CD14-positive monocyte (primary cell): ENCODE results near the gene CPEB4. TPM values are rescaled to one million over a fixed set of nuclear protein-coding genes. Genes with fewer than 3 reads are reported as not detected.

Experiments used
- DNase-seq, 3 donors: peaks; one replicate each; pipeline ENCODE4 v3.0.0-alpha.2; 2011 to 2022
- H2AFZ ChIP-seq: 2 replicates; pipeline ENCODE4 v1.6.0; 2012; ENCODE audit warnings: mild to moderate bottlenecking, low read depth, low read length, inconsistent platforms; ENCODE audit not compliant: insufficient read depth, poor library complexity, severe bottlenecking
- H3K27ac ChIP-seq, 2 donors: 1 replicate in 1 of 2; 2 replicates in 1 of 2; pipeline ENCODE4 v1.5.1; 2012 to 2013; ENCODE audit warnings: low read length in 2 of 2, control low read depth in 1 of 2, inconsistent platforms in 1 of 2, low read depth in 1 of 2, mild to moderate bottlenecking in 1 of 2
- H3K27me3 ChIP-seq, 2 donors: one replicate each; pipeline versions ENCODE4 v1.6.0 to v1.6.1; 2011 to 2013; ENCODE audit warnings: low read length in 2 of 2; ENCODE audit not compliant: control insufficient read depth in 2 of 2, insufficient read depth in 2 of 2
- H3K36me3 ChIP-seq, 2 donors: replicated peaks in 1 of 2; 1 replicate in 1 of 2; 2 replicates in 1 of 2; pipeline versions ENCODE4 v1.5.1 to v1.6.1; 2012 to 2013; ENCODE audit warnings: low read length in 2 of 2, control low read depth in 1 of 2, inconsistent platforms in 1 of 2, mild to moderate bottlenecking in 1 of 2; ENCODE audit not compliant: insufficient read depth in 2 of 2, control insufficient read depth in 1 of 2
- H3K4me1 ChIP-seq, 2 donors: 1 replicate in 1 of 2; 2 replicates in 1 of 2; pipeline versions ENCODE4 v1.5.1 to v1.6.1; 2012 to 2013; ENCODE audit warnings: low read length in 2 of 2, control low read depth in 1 of 2, inconsistent platforms in 1 of 2, mild to moderate bottlenecking in 1 of 2, moderate library complexity in 1 of 2; ENCODE audit not compliant: insufficient read depth in 2 of 2, control insufficient read depth in 1 of 2
- H3K4me2 ChIP-seq: replicated peaks from 2 replicates; pipeline ENCODE3; 2012; ENCODE audit warnings: low read length, moderate library complexity, mild to moderate bottlenecking; ENCODE audit not compliant: poor library complexity, severe bottlenecking; ENCODE audit errors: extremely low read depth
- H3K4me3 ChIP-seq, 3 experiments: fragments of 200-600 bp in 1 of 3; sonication (generic) in 1 of 3; replicated peaks in 1 of 3; 1 replicate in 2 of 3; 2 replicates in 1 of 3; pipeline ENCODE4 v1.5.1; 2011 to 2013; ENCODE audit warnings: low read length in 3 of 3, mild to moderate bottlenecking in 3 of 3, control low read depth in 2 of 3, low read depth in 2 of 3, inconsistent platforms in 1 of 3, moderate library complexity in 1 of 3
- H3K79me2 ChIP-seq: 2 replicates; pipeline ENCODE4 v1.6.0; 2012; ENCODE audit warnings: mild to moderate bottlenecking, control low read depth, inconsistent platforms, low read length, moderate library complexity; ENCODE audit not compliant: insufficient read depth
- H3K9ac ChIP-seq: 2 replicates; pipeline ENCODE4 v1.6.0; 2017; ENCODE audit warnings: low read length, mild to moderate bottlenecking; ENCODE audit not compliant: insufficient read depth, poor library complexity, severe bottlenecking
- H3K9me3 ChIP-seq, 2 donors: replicated peaks in 1 of 2; 1 replicate in 1 of 2; 2 replicates in 1 of 2; pipeline versions ENCODE4 v1.5.1 to v1.6.1; 2012 to 2013; ENCODE audit warnings: low read length in 2 of 2, control low read depth in 1 of 2; ENCODE audit not compliant: control insufficient read depth in 1 of 2, insufficient read depth in 1 of 2
- H4K20me1 ChIP-seq: 2 replicates; pipeline ENCODE4 v1.6.0; 2012; ENCODE audit warnings: mild to moderate bottlenecking, low read length, control low read depth, moderate library complexity; ENCODE audit not compliant: insufficient read depth
- H3K27ac Mint-ChIP-seq, 7 donors: one replicate each; pipeline ENCODE4 v1.8.0; 2020; ENCODE audit warnings: mild to moderate bottlenecking in 7 of 7, mixed read lengths in 7 of 7, moderate library complexity in 6 of 7, inconsistent platforms in 2 of 7
- H3K27me3 Mint-ChIP-seq, 3 donors: one replicate each; pipeline ENCODE4 v1.8.0; 2021 to 2022; ENCODE audit warnings: low read depth in 3 of 3, mild to moderate bottlenecking in 3 of 3, mixed read lengths in 3 of 3, moderate library complexity in 3 of 3, inconsistent platforms in 1 of 3
- H3K36me3 Mint-ChIP-seq, 2 donors: one replicate each; pipeline ENCODE4 v1.8.0; 2020; ENCODE audit warnings: mixed read lengths in 2 of 2, inconsistent platforms in 1 of 2, mild to moderate bottlenecking in 1 of 2
- H3K4me1 Mint-ChIP-seq: one replicate; pipeline ENCODE4 v1.8.0; 2020; ENCODE audit warnings: mild to moderate bottlenecking, mixed read lengths
- H3K4me3 Mint-ChIP-seq, 2 donors: one replicate each; pipeline ENCODE4 v1.8.0; 2020; ENCODE audit warnings: mild to moderate bottlenecking in 2 of 2, mixed read lengths in 2 of 2, moderate library complexity in 1 of 2
- H3K9me3 Mint-ChIP-seq, 7 donors: one replicate each; pipeline ENCODE4 v1.8.0; 2020 to 2022; ENCODE audit warnings: mixed read lengths in 7 of 7, mild to moderate bottlenecking in 6 of 7, moderate library complexity in 6 of 7, inconsistent platforms in 2 of 7
- CTCF ChIP-seq: fragments of 200-600 bp; IDR thresholded peaks from one replicate; pipeline ENCODE4 v1.8.0; 2022; ENCODE audit warnings: antibody characterized with exemption, mild to moderate bottlenecking
- WGBS: methylation state at CpG from one replicate; pipeline ENCODE4 v1.1.5; 2013; ENCODE audit warnings: missing lambda C conversion rate; ENCODE audit not compliant: insufficient coverage; 5-methylcytosine and 5-hydroxymethylcytosine counted together
- intact Hi-C, 2 donors: fragments of 100-400 bp; cut with micrococcal nuclease; formaldehyde crosslinking; loops; one replicate each; pipeline versions ENCODE4 v1.15.0 to v1.15.1; 2023
- polyA plus RNA-seq, 3 donors: library from polyadenylated mRNA; depleted of rRNA in 1 of 3; unstranded in 2 of 3; stranded (reverse) in 1 of 3; fragments of 300-500 nt in 2 of 3; fragments of >200 nt in 1 of 3; fragmentation: Illumina TruSeq in 2 of 3; gene quantifications; 1 replicate in 2 of 3; 2 replicates in 1 of 3; pipeline ENCODE4 v1.2.3, GENCODE V29; 2012 to 2021

Gene CPEB4
- polyA plus RNA-seq, 3 donors, result 10.7 to 27.3 (median 13.9) TPM

DNA sequence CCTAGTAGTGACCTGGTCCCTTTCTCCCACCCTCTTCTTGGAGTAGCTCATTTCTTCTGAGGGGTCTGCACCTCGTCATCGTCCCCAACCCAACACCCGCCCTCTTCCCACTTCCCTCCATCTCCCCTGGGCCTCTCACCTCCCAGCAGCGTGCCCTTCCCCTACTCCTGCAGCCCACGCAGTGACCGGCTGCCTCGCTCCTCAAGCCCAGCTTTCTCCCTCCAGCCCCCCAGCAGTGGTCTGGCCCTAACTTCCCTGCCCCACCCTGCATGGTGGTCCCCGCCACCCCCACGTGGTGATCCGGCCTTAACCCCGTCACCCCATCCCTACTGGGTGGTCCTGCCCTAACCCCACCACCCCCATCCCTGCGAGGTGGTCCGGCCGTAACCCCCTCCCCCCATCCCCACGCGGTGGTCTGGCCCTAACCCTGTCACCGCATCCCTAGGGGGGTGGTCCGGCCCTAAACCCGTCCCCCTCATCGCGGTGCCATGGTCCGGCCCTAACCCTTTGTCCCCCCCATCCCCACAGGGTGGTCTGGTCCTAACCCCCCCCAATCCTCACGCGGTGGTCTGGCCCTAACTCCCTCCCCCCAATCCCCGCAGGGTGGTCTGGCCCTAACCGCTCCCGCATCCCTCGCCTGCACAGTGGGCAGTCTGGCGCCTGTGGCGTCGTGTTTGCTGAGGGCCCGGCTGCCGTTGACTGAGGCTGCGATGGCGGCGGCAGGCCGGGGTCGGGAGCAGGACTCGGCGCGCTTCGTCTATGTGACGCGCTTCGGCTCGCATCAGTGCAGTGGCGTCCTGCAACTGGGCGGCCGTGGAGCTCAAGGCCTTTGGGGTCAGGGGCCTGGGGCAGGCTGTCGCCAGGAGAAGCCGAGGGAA, 100.6 kb downstream of the CPEB4 start, which contains the start of gene C5orf47:
Gene C5orf47, plus strand, starts transcription at position 617 of the 878 bp plus-strand sequence. Its CDS starts 94 bp downstream, at position 711.
- DNase-seq, result no peak
- intact Hi-C loops, result no loop called here
- Histone ChIP-seq H3K4me3 (no peak within 1 kb of the TSS), H4K20me1 (no peaks in the 10 kb centered on the region), H3K4me1 (no peaks in the 10 kb centered on the region), H3K4me2 (no peak within 1 kb of the TSS), H3K27ac (no peak within 1 kb of the TSS), H3K36me3 (no peaks in the 10 kb centered on the region), H3K9ac (no peak within 1 kb of the TSS), H3K9me3 (peaks cover 0 to 4% of the 10 kb centered on the region in 2 donors), H3K27me3 (no peaks in the 10 kb centered on the region), H2AFZ (no peak within 1 kb of the TSS), H3K79me2 (no peaks in the 10 kb centered on the region)
- Mint-ChIP-seq H3K4me1 (no peaks in the 10 kb centered on the region), H3K27me3 (peaks cover 11 to 20% (median 11%) of the 10 kb centered on the region in 3 donors), H3K36me3 (no peaks in the 10 kb centered on the region), H3K9me3 (peaks cover 2 to 12% (median 5%) of the 10 kb centered on the region in 7 donors), H3K4me3 (no peak within 1 kb of the TSS), H3K27ac (no peak within 1 kb of the TSS)
- WGBS, result 98% methylated on average over 39 of the region's 51 CpGs
- TF ChIP-seq CTCF, result no peak

DNA sequence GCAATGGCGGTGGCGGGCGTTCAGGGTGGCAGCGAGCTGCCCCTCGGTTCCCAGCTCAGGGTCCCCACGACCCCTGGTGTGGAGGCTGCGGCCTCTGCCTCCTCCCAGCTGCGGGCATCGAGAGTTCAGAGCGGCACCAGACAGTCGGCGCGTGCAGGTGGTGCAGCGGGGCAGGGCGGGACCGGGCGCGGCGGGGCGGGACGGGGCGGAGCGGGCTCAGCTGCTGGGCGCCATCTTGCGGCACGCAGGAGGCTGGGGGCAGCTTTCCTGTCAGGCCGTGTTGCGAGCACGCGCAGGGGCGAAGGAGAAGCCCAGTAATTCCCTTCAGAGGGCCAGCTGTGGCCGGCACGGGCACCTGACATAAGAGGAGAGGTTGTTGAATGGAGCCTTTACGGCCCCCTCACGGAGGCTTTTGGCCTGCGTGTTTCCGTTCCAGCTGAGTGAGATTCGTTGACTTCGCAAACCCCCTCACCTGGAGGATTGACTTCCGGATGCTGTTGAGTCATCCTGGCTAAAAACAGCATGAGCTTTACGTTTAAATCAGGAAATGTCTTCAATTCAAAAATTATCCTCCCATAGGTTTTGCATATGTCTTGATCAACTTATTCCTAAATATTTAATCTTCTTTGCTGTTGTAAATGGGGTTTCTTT, 101.4 kb downstream of the CPEB4 start:
- H3K4me3 Mint-ChIP-seq, result no peak overlapping the region
- no peaks in the 10 kb centered on the region for H4K20me1 ChIP-seq
- TF ChIP-seq CTCF, result no peak
- peaks cover 13 to 16% (median 13%) of the 10 kb centered on the region in 3 donors for H3K27me3 Mint-ChIP-seq
- no peaks in the 10 kb centered on the region for H3K36me3 Mint-ChIP-seq
- H3K9me3 Mint-ChIP-seq, result peaks cover 2 to 12% (median 5%) of the 10 kb centered on the region in 7 donors
- H3K4me3 ChIP-seq, result no peak overlapping the region
- H3K9me3 ChIP-seq, result peaks cover 0 to 4% of the 10 kb centered on the region in 2 donors
- no peaks in the 10 kb centered on the region for H3K4me1 ChIP-seq
- intact Hi-C loops, result no loop called here
- no peak overlapping the region for H3K27ac ChIP-seq
- 96% methylated on average over 33 of the region's 41 CpGs for WGBS
- H3K79me2 ChIP-seq, result no peaks in the 10 kb centered on the region
- no peak overlapping the region for H3K27ac Mint-ChIP-seq
- DNase-seq, result no peak
- peaks cover 0 to 1% of the 10 kb centered on the region in 2 donors for H3K27me3 ChIP-seq
- no peak overlapping the region for H3K9ac ChIP-seq
- H3K4me2 ChIP-seq, result no peak overlapping the region
- no peak overlapping the region for H2AFZ ChIP-seq
- no peaks in the 10 kb centered on the region for H3K4me1 Mint-ChIP-seq
- H3K36me3 ChIP-seq, result no peaks in the 10 kb centered on the region
